ENCODE data around the gene SURF6.
"Not testable (repeated sequence)": the region's sequence is repeated elsewhere in the genome, so short reads cannot be mapped to it uniquely, and the experiment has no call there.

The SURF6 gene

DNA sequence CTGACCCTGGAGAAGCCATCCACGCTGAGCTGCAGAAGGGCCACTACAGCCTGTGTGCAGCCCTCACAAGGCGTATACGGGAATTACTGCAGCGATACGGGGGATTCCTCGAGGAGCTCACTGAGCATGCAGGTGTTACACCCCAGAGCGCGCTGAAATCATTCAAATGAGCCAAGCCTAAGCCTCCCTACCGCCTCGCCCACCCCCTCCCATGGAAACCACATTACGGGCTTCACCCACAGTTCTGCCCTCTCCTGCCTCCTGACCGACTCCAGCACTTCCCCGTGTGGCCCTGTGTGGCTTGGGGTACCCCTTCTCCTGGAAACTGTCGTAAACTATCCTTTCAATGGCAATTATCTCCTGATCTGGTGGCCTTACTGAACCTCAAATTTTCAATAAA lies 13.3 kb downstream of the SURF6 start:
- no peak for DNase-seq

- DNase-seq, result no peak
Measured at GRCh38 chr9:133321411-133321935, 14.5 kb downstream of the SURF6 start.

DNA sequence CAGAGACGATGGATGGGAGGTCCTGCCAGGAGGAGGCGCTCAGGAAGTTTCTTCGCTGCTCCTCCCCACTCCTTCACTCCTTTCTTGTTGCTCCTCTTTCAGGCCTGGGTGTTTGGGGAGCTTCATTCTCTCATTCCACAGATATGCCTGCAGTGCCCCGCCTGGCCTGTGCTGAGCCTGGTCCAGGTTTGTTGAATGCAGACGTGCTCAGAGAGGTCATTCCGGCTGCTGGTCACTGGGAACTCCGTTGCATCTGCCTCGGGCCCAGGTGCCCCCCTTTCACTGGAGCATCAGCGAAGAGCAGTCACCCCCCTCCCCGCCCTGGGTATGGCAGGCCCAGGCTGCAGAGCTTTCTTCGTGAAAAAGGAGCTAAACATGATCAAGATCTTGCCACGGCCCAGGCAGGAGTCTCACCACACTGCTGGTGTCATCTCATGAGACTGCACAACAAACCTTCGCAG lies 15.5 kb downstream of the SURF6 start:
- no peak for DNase-seq

- DNase-seq, result not testable (repeated sequence)
Measured at GRCh38 chr9:133317551-133317950, 18.4 kb downstream of the SURF6 start.

- DNase-seq, result no peak
Measured at GRCh38 chr9:133315997-133316396, 20.0 kb downstream of the SURF6 start.

- no peak for DNase-seq
Measured at GRCh38 chr9:133309608-133310007, 26.4 kb downstream of the SURF6 start.

DNA sequence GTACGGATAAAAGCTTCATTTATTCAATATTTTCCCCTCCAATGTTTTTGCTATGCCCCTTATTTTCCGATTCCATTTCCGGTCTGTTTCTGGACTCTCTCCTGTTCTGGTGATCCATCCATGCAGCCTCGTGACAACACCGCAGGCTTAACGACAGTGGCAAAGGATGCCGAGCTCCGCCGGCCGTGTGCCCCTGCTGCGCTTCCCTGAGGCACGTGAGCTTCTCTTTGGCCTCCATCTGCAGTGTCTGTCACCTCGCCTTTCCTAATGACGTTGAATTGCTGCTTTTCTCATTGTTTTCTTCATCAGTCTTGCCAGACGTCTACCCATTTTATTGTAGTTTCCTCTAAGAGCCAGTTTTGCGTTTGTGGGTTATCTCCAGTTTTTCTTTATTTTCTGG lies 28.7 kb downstream of the SURF6 start:
- no peak for DNase-seq

DNA sequence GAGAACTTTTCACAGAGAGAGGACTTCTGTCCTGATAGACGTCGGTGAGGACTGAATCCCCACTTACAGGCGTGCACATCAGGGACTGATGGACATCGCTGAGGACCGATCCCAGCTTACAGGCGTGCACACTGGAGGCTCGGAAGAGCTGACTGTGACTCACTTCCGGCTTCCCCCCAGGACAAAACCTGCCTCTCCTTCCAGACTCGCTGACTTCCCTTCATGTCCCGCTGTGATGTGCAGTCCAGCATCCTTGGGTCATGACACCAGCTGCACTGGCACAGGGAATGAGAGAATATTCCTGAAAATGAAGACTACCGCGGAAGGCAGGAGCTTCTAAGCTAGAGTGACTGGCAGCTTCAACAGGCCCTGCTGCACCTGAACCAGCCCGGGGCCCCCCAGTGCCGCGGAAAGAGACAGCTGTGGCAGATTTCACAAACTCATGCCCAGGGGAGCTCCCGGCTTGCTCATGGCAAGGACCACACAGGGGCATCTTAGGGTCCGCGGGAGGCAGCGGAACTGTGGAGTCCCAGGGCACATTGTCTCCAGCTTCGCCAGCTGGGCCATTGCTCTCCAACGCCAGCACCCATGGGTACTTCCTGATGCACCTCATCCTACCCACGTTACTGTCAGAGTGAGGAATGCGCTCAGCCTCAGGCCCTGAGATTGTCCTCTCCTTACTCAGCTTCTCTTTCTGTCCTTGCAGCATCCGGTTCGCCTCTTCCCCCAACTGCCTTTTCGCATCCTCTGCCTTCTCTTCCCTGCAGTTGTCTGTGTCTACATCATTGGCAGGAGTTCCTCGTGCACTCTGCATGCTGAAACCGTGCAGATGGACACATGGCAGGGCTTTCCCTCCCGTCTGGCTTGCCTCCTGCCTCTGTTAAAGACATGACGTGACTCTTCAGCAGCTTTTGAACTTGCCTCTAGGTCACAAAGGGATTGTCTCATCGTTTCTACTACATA lies 29.5 kb downstream of the SURF6 start:
- no peak for DNase-seq

- DNase-seq, result no peak
Measured at GRCh38 chr9:133305731-133306130, 30.3 kb downstream of the SURF6 start.

DNA sequence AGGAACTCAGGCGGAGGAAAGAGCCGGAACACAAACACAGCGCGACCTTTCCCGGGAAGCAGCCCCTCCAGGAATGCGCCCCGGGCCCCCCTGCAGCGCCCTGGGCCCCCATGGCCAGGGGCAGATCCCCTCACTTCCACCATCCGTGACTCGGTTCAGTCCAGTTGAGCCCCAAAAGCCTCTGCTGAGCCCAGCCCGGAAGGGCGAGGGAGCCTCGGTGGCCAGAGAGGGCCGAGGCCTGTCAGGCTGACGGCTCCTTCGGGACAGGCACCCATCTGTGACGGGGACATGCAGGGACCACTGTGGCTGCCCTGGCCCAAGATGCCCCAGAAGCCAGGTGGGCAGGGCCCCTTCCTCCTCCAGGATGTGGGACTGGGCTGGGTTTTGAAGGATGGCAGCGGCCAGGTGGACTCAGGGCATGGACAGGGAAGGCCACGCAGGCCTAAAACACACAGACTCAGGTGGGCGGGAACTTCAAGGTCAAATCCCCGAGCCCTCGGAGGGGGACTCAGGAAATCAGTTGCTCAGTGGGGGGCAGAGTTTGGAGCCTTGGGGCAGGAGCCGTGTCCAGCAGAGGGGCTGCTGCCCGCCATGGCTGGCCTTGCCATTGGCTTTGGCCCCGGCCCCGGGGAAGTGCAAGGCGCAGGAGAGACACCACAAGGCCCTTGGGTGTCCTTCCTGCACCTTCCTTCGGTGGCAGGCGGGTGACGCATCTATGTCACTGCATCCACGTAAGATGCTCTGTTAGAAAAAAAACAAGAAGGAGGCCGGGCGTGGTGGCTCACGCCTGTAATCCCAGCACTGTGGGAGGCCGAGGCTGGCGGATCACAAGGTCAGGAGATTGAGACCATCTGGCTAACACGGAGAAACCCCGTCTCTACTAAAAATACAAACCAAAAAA lies 31.3 kb downstream of the SURF6 start:
- no peak for DNase-seq

DNA sequence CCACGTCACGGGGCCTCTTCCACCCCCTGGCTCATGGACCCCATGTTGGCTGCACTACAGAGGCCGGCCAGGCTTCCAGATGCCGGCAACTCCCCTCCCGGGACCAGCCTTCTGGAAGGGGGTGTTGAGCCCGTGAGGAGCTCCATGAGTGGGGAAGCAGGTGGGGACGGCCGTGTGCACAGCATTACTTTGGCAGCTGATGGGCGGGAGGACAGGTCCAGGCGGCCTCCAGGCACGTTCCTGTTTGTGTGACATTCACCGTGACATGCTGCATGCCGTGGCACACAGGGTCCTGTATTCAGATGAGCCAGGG lies 31.9 kb downstream of the SURF6 start:
- DNase-seq, result no peak

- no peak for DNase-seq
Measured at GRCh38 chr9:133303266-133304157, 32.5 kb downstream of the SURF6 start.

- DNase-seq, result no peak
Measured at GRCh38 chr9:133301253-133302230, 34.4 kb downstream of the SURF6 start.

DNA sequence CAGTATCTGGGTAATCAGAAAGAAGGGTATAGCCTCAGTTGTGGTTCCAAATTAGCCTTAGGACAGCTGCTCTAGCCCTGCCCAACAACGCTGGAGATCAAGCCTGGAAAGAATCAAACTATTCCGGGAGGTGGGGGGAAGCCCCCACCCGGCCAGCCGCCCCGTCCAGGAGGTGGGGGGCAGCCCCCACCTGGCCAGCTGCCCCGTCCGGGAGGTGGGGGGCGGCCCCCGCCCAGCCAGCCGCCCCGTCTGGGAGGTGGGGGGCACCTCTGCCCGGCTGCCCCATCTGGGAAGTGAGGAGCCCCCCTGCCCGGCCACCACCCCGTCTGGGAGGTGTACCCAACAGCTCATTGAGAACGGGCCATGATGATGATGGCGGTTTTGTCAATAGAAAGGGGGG lies 36.0 kb downstream of the SURF6 start:
- not testable (repeated sequence) for DNase-seq

DNA sequence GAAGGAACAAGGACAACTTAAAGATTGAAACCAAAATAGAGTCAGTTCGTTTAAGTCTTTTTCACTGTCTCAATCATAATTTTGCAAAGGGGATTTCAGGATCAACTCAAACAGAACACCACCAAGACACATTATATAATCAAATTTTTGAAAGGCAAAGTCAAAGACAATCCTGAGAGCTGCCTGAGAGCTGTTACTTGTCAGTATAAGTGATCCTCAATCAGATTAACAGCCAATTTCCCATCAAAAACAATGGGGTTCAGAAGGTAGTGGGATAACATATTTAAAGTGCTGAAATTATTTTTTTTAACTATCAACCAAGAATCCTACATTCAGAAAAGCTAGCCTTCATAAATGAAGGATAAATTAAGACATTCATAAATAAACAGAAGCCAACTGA lies 41.7 kb downstream of the SURF6 start:
- DNase-seq, result no peak

DNA sequence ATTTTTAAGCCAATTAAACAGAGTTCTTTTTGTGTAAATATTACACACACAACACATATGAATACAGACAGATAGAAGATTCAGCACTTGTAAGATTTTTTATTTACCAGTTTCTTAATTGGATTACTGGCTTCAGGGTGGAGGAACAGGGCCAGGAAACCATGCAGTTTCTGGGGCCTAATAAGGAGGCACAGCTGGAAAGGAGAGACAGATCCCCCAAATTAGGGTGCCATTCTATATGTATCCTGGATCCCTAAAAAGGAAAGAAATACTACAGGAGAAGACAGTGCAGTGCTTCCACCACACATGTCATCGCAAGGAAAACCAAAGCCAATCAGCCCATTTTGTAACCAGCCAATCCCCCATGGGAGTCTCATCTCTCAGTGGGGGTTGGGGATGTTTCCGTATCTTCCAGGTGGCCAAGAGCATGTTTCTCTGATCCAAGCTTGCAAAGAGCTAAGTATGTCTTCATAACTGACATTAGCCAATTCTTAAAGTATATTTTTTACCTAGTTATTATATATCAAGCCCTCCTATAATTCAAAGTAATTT lies 45.2 kb downstream of the SURF6 start:
- no peak for DNase-seq

GRCh38 chr9:133286523-133286922 lies 49.5 kb downstream of the SURF6 start:
- DNase-seq, result no peak

GRCh38 chr9:133285252-133285775 lies 50.7 kb downstream of the SURF6 start:
- DNase-seq, result no peak

GRCh38 chr9:133284362-133284761 lies 51.6 kb downstream of the SURF6 start:
- no peak for DNase-seq

- not testable (repeated sequence) for DNase-seq
Measured at GRCh38 chr9:133283255-133284032, 52.5 kb downstream of the SURF6 start.

All from NCI-H748 treated with DMSO at 0.1 percent for 48 hours (cell line).